Ishikawa (cell line): ENCODE data around the gene MBNL1.

Source experiments
- CEBPB ChIP-seq: IDR thresholded peaks from 2 replicates; pipeline ENCODE4 v1.6.1; 2012
- CREB1 ChIP-seq: IDR thresholded peaks from 2 replicates; pipeline ENCODE4 v1.6.1; 2012; ENCODE audit warnings: low read depth
- EGR1 ChIP-seq: IDR thresholded peaks from 2 replicates; pipeline ENCODE4 v1.6.1; 2012
- EP300 ChIP-seq: IDR thresholded peaks from 2 replicates; pipeline ENCODE4 v1.6.1; 2012; ENCODE audit warnings: borderline replicate concordance
- RAD21 ChIP-seq: IDR thresholded peaks from 2 replicates; pipeline ENCODE4 v1.6.1; 2012; ENCODE audit warnings: low read depth
- TAF1 ChIP-seq: IDR thresholded peaks from 2 replicates; pipeline ENCODE4 v1.6.1; 2012; ENCODE audit warnings: low read depth, mild to moderate bottlenecking
- TCF12 ChIP-seq: IDR thresholded peaks from 2 replicates; pipeline ENCODE4 v1.6.1; 2012; ENCODE audit warnings: low read depth
- TEAD4 ChIP-seq: IDR thresholded peaks from 2 replicates; pipeline ENCODE4 v1.6.1; 2012
- ZBTB7A ChIP-seq: IDR thresholded peaks from 2 replicates; pipeline ENCODE4 v1.6.1; 2012; ENCODE audit warnings: low read depth
- TF ChIP-seq, protein P1 (sequence below): IDR thresholded peaks from 2 replicates; pipeline ENCODE4 v1.6.1; 2012
- TF ChIP-seq, protein P2 (sequence below): IDR thresholded peaks from 2 replicates; pipeline ENCODE4 v1.6.1; 2012; ENCODE audit warnings: low read depth, mild to moderate bottlenecking

DNA sequence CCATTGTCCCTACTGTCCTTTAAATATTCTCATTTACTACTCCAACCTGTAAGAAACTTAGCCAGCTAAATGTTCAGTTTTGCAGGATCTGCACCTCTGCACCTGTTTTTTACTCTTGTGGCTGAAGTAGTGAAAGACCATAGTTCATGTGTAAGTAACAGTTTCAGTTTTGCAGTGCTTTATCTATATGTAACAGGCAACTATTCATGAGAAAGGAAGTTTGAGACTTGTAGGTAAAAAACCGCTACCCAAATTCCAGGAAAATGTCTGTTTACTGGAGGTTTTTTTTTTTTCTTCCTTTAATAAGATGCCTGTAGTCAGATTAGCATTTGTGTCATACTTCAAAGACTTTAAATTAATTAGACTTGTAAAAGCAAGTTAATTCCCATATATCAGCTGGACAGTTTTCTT lies 25.4 kb upstream of the MBNL1 start:
- no peak for TF ChIP-seq EP300
- TF ChIP-seq, protein P1, sequence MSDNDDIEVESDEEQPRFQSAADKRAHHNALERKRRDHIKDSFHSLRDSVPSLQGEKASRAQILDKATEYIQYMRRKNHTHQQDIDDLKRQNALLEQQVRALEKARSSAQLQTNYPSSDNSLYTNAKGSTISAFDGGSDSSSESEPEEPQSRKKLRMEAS, result no peak
- TF ChIP-seq, protein P2, sequence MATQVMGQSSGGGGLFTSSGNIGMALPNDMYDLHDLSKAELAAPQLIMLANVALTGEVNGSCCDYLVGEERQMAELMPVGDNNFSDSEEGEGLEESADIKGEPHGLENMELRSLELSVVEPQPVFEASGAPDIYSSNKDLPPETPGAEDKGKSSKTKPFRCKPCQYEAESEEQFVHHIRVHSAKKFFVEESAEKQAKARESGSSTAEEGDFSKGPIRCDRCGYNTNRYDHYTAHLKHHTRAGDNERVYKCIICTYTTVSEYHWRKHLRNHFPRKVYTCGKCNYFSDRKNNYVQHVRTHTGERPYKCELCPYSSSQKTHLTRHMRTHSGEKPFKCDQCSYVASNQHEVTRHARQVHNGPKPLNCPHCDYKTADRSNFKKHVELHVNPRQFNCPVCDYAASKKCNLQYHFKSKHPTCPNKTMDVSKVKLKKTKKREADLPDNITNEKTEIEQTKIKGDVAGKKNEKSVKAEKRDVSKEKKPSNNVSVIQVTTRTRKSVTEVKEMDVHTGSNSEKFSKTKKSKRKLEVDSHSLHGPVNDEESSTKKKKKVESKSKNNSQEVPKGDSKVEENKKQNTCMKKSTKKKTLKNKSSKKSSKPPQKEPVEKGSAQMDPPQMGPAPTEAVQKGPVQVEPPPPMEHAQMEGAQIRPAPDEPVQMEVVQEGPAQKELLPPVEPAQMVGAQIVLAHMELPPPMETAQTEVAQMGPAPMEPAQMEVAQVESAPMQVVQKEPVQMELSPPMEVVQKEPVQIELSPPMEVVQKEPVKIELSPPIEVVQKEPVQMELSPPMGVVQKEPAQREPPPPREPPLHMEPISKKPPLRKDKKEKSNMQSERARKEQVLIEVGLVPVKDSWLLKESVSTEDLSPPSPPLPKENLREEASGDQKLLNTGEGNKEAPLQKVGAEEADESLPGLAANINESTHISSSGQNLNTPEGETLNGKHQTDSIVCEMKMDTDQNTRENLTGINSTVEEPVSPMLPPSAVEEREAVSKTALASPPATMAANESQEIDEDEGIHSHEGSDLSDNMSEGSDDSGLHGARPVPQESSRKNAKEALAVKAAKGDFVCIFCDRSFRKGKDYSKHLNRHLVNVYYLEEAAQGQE, result no peak
- no peak for TF ChIP-seq TEAD4
- TF ChIP-seq ZBTB7A, result no peak
- no peak for TF ChIP-seq EGR1
- no peak for TF ChIP-seq CEBPB
- TF ChIP-seq CREB1, result no peak
- no peak for TF ChIP-seq RAD21
- no peak for TF ChIP-seq TCF12
- TF ChIP-seq TAF1, result no peak
